NCI-H1436 (cell line): ENCODE measurements around the gene TSPEAR.
"Not testable (repeated sequence)": the region's sequence is repeated elsewhere in the genome, so short reads cannot be mapped to it uniquely, and the experiment has no call there.

Experiments used
- DNase-seq: peaks from one replicate; lab custom pipeline; 2025; lab: John Stamatoyannopoulos, UW

TSPEAR gene

DNA sequence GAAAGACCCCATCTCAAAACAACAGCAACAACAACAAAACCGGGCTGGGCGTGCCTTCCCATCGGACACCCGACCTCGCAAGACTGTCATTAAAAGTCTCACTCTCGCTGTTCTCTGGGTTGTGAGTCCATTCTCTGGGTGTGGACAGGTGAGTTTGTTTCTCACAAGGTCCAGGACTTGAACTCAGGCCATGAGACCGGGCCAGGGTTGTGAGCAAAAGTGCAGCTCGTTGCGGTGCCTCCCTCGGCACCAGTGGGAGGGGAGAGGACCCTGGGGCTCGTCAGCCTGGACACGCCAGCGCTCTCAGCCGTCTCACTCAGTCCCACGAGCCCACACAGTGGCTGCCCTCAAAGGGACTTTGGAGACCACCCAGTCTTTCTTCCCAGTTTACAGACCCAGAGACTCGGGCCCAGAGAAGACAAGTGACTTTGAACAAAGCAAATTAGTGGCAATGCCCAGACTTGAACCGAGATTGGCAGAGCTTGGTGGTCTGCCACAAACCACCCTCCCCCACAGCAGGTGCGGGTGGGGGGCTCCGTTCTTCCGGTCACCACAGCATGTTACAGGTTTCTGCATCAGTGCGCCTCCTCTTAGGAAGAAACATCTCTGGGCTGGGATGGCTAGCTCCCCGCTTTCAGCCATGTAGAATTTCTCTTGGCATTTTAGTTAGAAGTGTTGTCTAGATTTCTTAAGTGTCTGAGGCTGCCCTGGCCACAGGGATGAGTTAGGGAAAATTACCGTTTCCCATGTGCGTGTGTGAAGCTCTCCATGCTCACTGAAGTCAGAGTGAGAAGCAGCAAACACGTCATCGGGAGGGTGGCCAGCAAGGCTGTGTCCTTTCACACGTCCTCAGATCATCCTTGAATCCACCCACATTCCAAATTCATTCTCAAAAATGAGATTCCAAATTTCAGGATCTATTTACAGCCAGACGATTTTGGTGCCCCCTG, 227.8 kb downstream of the TSPEAR start:
- no peak for DNase-seq

DNA sequence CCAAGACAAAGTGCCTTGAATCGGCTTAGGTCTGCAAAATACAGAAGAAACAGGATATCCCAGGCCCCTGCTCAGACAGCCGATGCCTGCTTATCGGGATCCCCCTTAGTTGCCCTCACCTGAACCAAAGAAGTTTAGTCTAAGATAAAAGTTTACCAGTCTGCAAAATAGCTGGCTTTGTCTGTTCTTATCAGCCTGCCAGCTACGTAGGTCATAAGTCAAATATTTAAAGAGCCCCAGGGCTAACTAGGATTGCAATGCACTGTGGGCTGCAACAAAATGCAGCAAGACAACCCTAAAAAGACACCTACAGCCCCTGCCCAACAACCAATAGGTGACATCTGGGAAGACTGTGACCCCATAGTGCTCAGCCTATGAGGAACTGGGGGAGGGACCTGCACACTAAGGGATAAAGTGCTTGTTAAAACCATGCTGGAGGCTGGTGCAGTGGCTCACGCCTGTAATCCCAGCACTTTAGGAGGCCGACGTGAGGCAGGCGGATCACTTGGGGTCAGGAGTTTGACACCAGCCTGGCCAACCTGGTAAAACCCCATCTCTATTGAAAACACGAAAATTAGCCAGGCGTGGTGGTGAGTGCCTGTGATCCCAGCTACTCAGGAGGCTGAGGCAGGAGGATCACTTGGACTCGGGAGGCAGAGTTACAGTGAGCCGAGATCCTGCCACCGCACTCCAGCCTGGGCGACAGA, 228.6 kb downstream of the TSPEAR start:
- DNase-seq = no peak

DNA sequence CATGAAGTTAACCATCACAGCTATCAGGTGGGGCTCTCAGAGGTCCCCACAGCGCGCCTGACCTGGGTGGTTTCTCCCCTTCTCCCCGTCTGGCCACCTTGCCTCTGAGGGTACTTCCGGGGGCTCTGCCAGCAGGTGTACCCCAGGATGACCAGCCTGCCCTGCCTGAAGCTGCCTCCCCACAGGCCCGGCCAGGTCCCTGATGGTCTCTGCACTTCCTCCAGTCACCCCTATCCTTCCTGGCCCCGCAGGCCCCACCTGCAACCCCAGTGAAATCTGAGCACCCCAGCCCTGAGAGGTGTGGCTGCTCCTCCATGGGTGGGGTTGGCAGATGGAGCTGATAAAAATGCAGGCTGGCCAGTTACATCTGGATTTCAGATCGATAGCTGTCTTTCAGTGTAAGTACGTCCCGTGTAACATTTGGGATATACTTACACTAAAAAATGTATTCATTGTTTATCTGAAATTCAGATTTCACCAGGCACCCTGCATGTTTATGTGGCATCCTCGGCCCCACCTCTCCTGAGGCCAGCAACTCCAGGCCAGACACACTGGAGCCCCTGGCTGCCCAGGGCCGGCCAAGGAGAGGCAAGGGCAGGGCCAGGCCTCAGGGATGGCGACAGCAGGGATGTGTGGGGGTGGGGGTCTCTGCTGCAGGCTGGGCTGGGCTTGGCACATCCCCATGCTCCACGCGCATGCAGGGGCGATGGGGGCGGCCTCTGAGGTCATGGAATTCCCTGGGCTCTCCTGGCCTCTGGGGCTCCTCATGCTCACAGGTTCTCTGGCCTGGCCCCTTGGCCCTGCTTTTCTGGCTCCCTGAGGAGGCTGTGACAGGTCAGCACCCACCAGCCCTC, 230.9 kb downstream of the TSPEAR start:
- no peak for DNase-seq

DNA sequence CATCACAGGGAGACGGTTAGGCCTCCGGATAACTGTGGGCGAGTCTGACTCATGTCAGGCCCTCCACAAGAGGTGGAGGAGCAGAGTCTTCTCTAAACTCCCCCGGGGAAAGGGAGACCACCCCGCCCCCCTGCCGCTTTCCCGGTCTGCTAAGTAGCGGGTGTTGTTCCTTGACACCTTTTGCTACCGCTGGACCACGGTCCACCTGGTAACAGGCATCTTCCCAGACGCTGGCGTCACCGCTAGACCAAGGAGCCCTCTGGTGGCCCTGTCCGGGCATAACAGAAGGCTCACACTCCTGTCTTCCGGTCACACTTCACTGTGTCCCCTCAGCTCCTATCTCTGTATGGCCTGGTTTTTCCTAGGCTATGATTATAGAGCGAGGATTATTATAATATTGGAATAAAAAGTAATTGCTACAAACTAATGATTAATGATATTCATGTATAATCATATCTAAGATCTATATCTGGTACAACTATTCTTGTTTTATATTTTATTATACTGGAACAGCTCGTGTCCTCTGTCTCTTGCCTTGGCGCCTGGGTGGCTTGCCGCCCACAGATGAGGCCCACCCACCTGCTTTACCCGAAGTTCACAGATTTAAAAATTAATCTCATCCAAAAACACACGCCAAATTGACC, 231.7 kb downstream of the TSPEAR start:
- not testable (repeated sequence) for DNase-seq

DNA sequence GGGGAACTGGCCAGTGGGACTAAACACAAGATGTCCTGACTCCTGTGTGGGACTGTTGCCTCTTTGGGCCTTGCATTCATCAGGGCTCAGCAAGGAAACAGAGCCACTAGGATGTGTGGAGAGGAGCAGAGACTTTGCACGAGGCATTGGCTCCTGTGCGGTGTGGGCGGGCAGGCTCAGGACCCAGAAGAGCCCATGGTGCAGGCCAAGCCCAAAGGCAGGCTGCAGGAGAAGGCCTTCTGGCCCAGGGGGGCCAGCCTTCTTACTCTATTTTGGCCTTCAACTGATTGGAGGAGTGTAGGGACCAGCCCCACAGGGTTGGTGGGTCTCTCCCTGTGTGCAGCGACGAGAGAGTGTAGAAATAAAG, 232.6 kb downstream of the TSPEAR start:
- no peak for DNase-seq

DNA sequence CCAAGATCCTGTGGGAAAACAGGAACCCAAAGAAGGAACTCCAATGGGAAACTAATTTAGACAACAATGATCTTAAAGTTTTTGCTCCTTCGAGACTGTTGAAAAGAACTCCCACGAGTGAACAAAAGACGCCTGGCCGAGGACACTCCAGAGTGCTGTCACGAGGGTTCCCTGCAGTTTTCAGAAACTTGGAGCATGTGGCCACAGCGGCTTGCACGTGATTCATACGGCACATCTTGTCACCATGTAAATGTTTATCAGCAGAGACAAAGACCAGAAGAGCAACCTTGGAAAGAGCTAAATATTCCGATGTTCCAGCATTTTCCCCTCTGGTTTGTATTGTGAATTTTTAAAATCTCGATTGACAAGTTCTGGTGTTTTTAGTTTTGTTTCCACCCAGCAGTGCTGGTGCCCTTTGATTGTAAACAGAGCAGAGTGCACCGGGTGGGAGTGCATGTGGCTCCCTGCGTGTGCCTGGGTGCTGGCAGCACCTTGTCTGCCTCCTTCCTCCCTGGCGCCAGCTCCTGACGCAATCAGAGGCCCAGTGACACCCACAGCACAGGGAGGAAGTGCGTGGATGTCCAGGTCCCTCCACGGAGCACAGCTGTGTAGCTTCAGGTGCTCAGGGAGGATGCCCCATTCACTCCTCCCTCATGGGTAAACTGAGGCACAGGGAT, 233.1 kb downstream of the TSPEAR start:
- DNase-seq = no peak

DNA sequence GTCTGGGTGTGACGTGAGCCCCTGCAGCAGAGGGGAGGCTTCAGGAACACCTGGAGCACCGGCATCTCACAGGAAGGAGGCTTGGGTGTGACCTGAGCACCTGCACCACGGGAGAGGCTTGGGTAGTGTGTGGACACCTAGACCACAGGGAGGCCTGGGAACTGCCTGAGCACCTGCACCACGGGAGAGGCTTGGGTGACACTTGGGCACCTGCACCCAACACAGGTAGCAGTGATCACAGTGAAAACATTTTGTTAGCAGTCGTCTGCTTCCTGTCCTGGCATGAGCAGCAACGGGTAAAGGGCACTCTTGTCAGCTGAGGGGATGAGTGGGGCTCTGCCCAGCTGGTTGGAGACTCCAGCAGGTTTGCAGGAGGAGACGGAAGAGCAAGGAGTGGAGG, 233.7 kb downstream of the TSPEAR start:
- DNase-seq = no peak

DNA sequence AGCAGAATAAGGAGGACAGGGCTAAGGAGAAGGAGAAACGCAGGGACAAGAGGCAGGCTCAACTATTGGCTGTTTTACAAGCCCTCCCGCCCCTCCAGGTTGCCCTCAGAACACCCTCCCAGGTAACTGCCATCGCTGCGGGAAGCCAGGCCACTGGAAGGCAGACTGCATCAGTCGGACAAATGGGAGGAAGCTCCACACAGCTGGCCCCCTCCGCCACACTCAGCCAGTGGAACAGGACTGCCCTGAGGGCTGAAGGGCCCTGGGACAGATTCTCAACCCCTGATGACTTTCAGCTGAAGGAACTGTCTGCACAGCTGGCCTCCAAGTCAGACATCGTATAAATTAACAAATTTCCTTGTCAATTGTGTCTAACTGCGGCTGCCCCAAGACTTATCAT, 234.2 kb downstream of the TSPEAR start:
- no peak for DNase-seq

DNA sequence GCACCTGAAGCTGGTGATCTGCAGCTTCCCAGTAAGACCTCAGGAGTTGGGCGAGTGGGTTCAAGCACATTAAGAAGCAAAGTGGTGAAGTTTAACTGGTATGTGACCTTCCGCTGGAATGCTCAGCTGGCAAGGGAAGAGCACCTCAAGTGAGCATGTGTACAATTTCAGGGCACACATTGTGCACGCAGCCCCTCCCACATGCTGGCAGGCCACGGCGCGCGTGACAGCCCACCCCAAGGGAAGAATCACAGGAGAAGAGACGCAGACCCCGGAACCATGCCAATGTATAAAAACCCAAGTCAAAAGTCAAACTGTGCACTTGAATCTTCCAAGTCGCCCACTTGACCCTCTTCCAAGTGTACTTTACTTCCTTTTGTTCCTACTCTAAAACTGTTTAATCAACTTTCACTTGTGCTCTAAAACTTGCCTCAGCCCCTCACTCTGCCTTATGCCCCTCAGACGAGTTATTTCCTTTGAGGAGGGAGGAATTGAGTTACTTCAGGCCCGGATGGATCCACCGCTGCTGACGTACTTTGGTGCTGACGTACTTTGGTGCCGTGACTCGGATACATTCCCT, 236.0 kb downstream of the TSPEAR start:
- DNase-seq = no peak

DNA sequence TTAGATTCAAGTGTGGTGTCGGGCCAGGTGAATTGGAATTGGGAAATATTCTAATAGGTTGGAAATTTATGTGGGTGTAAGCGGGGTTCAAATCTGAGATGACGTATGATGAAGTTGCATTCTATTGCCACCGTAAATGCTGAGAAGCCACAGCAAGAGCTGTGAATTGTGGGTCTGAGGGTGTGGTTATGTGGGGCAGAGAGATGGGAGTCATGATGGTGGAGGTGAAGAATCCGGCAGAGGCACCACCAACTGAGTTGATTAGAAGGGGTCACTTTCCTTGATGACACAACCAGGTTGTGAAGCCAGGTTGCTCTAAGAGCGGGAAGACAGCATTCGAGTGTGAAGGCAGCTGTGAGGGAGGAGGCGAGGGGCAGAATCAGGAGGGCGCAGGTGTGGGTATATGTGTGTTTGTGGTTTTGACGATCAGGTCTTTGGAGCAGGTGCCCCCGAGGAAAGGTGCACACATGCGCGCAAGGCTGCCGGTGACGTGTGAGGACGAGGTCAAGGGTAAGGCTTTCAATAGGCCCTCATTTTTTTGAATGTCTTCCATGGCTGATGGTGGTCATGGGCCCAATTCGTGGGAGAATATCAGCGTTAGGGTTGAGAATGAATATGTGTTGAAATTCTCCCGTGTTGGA, 237.3 kb downstream of the TSPEAR start:
- DNase-seq = no peak

DNA sequence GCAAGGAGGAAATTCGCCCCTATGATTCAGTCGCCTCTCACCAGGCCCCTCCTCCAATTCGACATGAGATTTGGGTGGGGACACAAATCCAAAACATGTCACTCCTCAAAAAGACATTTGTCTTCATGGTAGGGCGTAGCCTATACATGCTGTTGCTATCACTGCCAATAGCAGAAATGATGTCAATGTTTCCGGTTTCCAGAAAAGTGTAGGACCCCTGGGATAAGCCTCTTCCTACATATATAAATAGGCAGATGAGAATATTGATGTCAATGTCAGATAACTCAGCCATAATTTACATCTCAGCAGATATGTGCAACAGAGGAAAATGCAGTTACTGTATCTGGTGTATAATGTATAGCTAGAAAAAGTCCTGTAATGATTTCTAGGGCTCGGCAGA, 239.4 kb downstream of the TSPEAR start:
- no peak for DNase-seq

DNA sequence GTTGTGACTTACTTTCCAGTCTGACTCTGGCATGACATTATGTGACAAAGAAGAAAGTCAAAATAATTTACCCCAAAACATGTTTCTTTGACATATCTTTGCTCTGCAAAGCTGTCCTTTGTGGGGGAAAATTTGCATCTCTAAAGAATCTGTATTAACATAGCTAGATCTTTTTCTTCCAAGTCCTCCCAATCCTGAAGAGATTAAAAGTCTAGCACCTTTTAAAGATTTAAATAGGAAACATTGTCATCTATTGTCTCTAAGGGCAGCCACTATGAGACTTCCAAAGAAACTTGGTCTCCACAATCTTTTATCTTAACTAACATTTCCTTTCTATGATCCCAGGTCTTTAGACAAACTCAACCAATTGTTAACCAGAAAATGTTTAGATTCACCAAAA, 240.0 kb downstream of the TSPEAR start:
- no peak for DNase-seq

DNA sequence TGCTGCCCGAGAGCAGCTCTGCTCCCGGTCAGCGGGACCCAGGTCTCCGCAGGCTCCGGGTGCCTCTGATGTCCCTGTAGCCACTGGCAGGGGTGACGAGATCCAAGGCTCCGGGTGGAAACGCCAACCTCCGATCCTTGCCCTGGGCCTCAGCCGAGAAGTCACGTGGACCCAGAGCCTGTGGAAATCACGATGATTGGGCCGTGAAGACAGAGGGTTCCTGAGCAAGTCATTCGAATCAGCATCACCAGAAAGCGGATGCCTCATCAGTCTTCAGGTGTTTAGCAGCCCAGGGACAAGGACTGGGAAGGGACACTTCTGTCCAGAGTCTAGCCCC, 243.5 kb downstream of the TSPEAR start:
- DNase-seq = no peak

DNA sequence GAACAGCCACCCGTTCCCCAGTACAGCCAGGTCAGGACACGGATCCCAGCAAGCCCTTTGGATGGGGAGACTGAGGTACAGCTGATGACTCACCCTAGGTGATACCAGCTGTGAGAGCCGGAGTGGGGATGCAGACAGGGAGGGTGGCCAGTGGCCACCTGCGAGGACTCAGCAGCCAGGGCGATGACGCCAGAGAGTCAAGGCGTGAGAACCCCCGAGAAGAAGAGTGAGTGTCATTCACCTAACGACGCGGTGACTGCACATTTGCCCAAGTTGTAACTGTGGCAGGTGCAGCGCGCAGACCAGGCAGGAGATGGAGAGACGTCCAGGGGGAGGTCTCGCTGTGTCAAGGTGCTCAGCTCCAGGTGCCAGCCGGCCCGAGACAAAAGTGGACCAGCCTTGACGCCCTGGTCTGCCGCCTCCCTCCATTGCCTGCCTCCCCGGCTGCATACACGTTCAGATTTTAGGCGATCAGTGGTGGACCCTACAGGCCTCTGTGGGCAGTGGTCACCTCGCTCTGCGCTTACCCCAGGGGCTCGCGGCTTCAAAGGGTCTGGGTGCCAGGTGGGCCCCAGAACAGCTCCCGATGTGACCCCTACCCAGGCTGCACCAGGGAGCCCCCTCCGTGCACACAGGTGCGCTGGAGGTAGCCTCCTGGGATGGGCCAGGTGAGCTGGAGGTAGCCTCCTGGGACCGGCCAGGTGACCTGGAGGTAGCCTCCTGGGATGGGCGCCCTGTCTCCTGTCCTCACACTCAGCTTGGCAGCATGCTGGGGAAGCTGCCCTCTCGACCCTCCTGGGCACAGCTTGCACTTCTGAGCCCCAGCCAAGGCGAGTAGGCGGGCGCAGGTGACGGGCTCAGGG, 244.1 kb downstream of the TSPEAR start:
- DNase-seq = no peak

DNA sequence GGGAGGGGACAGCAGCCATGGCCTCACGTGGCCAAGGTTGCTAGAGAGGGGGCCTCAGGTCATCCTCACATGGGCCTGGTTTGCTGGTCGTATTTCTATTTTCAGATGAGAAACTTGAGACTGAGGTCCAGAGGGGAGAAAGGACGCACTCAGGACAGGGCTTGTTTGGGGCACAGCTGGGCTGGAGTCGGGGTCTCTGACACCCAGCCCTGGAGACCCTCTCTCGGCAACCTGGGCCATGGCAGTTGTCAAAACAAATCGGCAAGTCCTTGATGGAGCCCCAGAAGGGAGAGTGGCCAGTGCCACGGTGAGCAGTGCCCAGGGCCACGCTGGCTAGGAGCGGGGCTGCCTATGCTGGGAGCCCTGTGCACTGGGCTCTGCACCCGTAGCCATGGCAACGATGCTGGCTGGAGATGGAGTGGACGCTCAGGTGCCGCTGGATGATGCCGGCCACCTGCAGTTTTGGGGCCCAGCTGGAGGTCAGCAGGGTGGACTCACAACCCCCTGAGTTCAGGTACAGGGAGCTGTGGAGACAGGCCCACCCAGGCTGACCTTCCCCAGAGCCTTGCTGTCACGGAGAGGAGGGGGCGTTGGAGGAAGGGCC, 244.9 kb downstream of the TSPEAR start:
- no peak for DNase-seq

DNA sequence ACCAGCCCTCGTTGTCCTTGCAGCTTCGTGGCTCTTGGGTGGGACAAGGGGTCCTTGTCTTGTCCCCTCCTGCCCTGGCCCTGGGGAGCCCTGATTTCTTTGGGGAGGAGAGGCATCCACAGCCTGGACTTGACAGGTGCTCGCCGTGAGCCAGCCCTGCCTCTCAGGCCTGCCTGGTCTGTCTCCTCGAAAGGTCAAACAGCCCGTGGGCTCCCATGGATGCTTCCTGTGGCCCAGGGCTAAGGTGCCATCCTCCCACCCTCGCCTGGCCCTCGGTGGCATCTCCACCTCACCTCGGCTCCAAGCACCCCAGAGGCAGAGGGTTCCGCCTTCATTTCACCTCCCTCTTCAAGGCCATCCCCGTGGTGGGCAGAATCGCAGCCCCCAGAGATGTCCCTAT, 247.0 kb downstream of the TSPEAR start:
- no peak for DNase-seq

DNA sequence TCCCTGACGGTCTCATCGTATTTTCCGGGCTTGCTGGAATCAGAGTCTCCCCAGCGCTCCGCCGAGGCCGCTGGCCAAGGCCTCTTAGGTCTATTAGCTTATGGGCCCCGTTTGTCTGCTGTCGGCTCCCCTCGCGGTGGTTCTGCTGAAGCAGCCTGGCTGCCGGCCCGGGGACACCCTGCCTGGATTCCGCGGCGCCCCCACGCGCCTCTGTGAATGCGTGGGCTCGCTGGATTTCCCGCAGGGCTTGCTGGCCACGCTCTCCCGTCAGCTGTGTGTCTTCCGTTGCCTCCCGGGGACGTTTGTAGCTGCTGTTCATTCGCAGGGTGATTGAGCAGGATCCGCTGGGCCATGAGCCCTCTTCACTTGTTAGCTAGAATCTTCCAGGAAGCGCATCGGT, 247.6 kb downstream of the TSPEAR start:
- no peak for DNase-seq

DNA sequence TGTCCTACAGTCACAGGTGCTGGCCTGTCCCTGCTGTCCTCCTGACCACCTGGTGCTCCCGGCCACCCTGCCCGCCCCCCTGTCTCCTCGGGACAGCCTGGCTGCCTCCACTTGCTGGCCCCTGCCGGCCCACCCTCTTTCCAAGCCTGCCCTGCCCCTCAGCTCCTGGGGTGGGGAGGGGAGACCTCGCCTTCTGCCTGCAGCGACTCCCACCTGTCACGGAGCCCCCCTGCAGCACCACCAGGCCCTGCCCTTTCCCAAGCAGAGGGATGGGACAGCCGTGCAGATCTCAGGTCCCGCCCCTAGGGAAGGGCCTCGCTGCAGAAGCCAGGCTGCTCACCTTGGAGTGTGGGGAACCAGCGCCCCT, 248.6 kb downstream of the TSPEAR start:
- no peak for DNase-seq

DNA sequence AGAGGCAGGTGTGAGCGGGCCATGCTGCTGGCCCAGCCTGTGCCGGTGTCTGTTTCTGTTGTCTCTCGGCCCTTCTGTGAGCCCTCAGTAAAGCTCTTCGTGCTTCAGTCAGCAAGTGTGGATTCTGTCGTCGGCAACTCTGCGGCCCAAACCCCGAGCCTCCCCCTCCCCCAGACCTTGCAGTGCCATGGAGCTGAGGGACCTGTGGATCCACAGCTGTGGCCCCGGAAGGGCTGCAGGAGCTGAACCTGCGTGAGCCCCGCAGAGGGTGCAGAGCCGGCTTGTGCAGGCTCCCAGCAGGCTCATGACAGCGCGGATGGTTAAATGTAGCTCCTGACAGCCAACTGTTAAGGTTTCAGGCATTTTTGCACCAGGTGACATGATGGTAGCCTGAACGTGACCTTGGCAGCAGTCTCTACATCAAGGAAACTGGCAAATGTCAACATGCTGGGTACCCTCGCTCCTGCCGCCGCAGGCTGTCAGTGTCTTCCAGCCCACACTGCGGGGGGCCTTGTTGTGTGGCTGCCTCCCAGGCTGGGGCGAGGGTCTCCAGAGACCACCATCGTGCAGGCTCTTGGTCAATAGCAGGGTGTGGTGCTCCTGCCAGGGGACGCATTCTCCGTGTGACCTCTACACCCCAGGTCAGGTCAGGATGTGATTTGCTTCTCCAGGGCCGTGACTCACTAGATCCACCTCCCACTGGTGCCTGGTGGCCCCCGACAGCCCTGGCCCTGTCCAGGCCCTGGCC, 249.1 kb downstream of the TSPEAR start:
- DNase-seq = no peak
